ENCODE results near the gene NXPH3.
A peak's percentile ranks its signal among the peaks of the same experiment; 100 is the strongest.

NXPH3 gene

DNA sequence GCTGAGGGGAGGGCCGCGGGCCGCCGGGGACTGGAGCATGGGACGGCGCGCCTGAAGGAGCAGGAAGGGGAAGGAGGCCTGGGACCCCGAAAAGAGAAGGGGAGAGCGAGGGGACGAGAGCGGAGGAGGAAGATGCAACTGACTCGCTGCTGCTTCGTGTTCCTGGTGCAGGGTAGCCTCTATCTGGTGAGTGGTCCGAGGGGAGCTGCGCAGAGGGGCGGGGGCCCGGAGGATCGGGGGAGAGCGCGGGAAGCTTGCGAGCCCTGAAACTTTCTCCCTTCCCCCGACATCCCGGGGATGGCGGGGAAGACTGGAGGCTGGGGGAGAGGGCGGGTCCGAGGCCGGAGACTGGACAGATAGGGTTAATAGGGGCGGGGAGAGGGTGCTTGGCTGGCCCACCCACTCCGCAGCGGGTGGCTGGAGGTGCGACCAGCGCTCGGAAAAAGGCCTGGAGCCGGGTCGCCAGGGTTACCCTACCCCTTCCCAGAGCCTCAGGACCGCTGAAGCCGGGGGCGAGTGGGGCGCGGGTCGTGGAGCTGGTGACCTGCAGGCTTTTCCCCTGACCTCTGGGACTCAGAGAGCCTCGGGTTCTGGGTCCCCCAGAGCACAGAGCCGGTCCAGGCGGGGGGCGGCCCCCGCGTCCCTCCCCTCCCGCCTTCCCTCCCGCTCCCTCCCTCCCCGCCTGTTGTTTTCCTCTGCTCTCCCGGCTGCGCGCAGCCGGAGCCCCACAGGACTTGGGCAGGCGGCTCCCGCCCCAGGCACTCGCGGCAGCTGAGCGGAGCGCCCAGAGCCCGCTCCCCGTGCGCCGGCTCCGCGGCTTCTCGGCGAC lies 631 bp downstream of the NXPH3 start:
- DNase-seq, result peak in 1 of 2 experiments; percentile 9

DNA sequence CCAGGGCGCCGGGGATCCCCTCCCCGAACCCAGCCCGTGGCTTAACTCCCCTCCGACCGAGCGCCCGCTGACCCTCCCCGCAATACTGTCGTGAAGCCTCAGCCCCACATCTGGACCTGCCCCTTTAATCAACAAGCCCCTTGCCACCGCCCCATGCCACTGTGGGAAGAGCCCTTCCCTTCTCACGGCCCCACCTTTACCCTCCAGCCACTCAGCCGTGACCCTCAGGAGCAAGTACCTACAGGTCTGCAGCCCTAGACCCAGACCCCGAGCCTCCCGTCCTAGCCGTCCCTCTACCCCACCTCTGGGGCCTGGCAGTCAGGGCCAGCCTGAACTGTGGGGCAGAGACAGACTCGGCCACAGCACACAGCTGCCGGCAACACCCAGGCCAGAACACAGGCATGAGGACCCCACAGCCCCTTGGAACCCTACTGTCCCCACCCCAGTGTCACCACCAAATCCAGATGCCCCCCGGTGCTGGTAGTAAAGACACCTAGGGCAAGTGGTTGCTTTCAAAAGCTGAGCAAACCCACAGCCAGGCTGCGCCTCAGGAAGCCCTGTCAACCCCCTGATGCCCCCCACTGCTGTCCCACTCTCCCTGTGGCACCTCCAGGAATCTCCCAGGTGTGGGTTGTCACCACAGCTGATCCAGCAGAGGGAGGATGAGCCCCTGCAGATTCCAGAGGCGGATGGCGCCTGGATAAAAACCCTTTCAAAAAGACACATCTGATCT lies 1.4 kb downstream of the NXPH3 start:
- no peak for DNase-seq

- DNase-seq, result no peak
These were observed 1.9 kb downstream of the NXPH3 start for GRCh38 chr17:49577650-49577934.

DNA sequence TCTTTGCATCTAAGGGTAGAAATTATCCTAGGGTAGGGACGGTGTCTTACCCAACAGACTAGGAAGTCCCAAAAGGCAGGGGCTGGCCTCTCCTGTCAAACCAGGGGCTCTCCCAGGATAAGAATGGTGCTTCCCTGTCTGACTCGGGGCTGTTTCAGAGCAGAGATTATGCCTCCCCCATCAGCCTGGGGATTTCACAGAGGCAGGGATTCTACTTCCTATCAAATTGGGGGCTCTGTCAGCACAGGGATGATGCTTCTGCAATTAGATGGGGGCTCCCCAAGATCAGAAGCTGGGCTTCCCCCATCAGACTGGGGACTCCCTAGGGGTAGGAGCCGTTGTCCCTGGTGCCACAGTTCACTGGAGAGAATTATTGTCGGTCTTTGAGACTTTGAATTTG lies 2.3 kb downstream of the NXPH3 start:
- DNase-seq, result no peak

DNA sequence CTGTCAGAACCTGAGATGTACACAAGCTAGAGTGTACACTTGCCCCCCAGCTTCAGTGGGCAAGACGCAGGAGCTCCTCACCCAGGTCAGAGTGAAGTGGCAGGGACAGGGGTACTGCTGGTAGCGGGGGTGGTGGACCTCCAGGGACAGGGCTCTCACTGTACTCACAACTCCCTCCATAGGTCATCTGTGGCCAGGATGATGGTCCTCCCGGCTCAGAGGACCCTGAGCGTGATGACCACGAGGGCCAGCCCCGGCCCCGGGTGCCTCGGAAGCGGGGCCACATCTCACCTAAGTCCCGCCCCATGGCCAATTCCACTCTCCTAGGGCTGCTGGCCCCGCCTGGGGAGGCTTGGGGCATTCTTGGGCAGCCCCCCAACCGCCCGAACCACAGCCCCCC lies 2.7 kb downstream of the NXPH3 start:
- no peak for DNase-seq

GRCh38 chr17:49578952-49579500 lies 3.4 kb downstream of the NXPH3 start:
- DNase-seq, result no peak

DNA sequence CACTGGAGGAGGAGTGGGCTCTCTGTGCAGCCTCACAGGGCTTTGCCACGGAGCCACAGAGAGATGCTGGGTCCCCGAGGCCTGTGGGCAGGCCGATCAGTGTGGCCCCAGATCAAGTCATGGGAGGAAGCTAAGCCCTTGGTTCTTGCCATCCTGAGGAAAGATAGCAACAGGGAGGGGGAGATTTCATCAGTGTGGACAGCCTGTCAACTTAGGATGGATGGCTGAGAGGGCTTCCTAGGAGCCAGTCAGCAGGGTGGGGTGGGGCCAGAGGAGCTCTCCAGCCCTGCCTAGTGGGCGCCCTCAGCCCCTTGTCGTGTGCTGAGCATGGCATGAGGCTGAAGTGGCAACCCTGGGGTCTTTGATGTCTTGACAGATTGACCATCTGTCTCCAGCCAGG lies 3.9 kb downstream of the NXPH3 start:
- DNase-seq, result no peak

- DNase-seq, result no peak
These were observed 4.5 kb downstream of the NXPH3 start for GRCh38 chr17:49580055-49580721.

DNA sequence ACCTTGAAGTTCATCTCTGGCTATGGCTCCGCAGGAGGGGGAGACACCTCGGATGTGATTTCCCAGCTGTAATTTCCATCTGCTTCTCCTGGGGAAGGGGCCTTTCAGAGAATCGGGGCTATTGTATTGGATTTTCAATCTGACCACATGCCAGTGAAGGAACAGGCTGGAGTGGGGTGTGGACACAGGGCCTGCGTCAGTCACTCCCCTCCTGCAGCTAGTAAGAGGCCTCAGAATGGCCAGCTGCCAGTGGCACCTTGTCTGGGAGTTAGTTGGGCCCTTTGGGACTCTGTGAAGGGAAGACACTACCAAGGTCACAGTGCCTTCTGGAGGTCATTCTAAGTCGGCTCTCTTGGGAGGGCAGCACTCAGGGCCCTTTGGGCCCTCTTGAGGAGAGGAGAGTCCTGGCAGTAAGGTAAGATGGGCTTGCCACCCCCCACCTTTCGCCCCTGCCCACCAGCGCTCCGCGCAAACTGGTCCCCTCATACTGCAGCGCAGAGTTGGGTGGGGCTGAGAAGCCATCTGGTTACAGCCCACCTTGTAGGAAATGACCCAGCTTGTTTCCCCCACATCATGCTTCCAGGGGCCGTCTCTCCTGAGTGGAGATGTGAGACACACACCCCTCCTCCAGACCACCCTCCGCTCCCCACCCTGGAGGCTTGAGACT lies 5.4 kb downstream of the NXPH3 start:
- no peak for DNase-seq

GRCh38 chr17:49581648-49581998 lies 6.0 kb downstream of the NXPH3 start:
- peak in 1 of 2 experiments; percentile 7 for DNase-seq

- DNase-seq, result no peak
These were observed 6.5 kb downstream of the NXPH3 start for GRCh38 chr17:49582055-49582722.

DNA sequence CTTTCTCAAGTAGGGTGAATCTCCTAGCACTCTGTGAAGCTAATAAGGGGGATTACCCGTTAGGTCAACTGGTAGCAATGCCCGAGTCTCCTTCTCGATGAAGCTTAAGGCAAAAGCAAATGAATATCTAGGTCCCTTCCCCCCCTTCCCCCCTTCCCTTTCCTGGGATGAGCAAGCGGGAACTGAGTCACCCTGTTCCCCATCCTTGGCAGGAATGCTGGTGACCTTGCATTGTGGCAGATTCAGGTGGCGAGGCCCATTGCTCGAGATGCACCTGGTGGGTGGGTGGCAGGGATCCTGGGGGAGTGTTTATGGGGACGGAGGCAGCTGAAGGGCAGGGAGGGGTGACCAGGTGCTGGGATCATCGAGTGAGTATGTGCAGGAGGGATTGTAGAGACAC lies 7.1 kb downstream of the NXPH3 start:
- DNase-seq, result no peak

GRCh38 chr17:49583226-49583625 lies 7.6 kb downstream of the NXPH3 start:
- no peak for DNase-seq

GRCh38 chr17:49583889-49584288 lies 8.2 kb downstream of the NXPH3 start:
- DNase-seq, result no peak

DNA sequence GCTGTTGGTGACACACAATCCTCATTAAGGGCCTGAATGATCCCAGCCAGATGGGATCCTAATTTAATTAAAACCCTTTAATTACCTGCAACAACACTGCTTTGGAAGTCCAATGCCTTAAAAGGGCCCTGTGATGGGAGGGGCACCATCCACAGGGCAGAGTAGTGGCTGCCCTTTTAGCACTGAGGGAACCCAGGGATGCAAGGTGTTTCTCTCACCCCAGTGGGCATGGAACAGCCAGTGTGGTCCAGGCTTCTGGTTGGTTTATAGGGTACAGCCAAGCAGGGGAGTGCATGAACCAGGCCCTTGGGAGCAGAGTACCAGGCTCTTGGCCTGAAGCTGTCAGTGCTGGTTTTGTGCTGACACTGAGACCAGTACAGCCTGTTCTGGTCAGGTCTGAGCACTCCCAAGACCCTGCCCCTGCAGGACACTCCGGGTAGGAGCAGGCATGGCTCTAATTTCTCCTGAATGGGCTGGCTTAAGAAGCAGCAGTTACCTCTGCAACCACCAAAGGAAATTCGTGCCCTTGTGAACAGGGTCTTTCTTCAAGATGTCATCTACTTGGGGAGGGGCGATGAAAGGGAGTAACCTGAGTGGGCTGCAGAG lies 9.9 kb downstream of the NXPH3 start:
- DNase-seq, result no peak

GRCh38 chr17:49587366-49588073 lies 11.8 kb downstream of the NXPH3 start:
- DNase-seq, result no peak

GRCh38 chr17:49588312-49588711 lies 12.6 kb downstream of the NXPH3 start:
- DNase-seq, result no peak

- DNase-seq, result no peak
These were observed 13.3 kb downstream of the NXPH3 start for GRCh38 chr17:49588726-49589576.

DNA sequence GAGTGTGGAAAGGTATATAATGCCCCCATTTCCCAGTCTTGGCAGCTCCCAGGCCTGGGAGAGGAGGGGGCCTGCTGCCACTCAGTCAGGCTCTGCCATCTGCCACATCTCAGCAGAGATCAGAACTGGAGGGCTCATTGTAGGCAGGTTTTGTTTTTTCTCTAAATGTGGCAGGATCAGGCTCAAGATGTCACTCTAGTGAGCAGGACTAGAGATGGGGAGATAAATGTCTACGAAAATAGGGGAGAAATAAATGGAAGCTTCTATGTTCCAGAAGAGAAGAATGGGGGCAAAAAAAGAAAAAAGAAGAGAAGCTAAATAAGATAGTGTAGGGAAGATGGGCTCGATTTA lies 13.9 kb downstream of the NXPH3 start:
- no peak for DNase-seq

- DNase-seq, result no peak
These were observed 15.2 kb downstream of the NXPH3 start for GRCh38 chr17:49590874-49591273.

GRCh38 chr17:49592263-49592662 lies 16.6 kb downstream of the NXPH3 start:
- no peak for DNase-seq

All from NCI-H446 (cell line).